CD4-positive, CD25-positive, alpha-beta regulatory T cell (primary cell): ENCODE data around the gene ENTHD1. TPM values are rescaled to one million over a fixed set of nuclear protein-coding genes. Genes with fewer than 3 reads are reported as not detected.
A peak's percentile ranks its signal among the peaks of the same experiment; 100 is the strongest.

Experiments
- ATAC-seq, 2 donors: fragments of 150-1000 bp; cut with Tn5 transposase; one replicate each; pipeline ENCODE4 v1.10.0; 2021; ENCODE audit warnings: low read depth in 2 of 2, moderate number of reproducible peaks in 2 of 2, moderate library complexity in 1 of 2
- DNase-seq, 3 donors: peaks; one replicate each; pipeline versions ENCODE4 v3.0.0 to v3.0.0-alpha.2; 2012 to 2022; ENCODE audit warnings: mixed read lengths in 1 of 3
- H3K27ac ChIP-seq: one replicate; pipeline ENCODE4 v1.7.0; 2013; ENCODE audit warnings: mild to moderate bottlenecking, low read length; ENCODE audit not compliant: insufficient read depth, poor library complexity, severe bottlenecking
- H3K27me3 ChIP-seq: one replicate; pipeline ENCODE4 v1.7.0; 2013; ENCODE audit warnings: low read length; ENCODE audit not compliant: control insufficient read depth, insufficient read depth
- H3K36me3 ChIP-seq: one replicate; pipeline ENCODE4 v1.7.0; 2013; ENCODE audit warnings: mild to moderate bottlenecking, low read length, moderate library complexity; ENCODE audit not compliant: control insufficient read depth, insufficient read depth
- H3K4me1 ChIP-seq: 2 replicates; pipeline ENCODE4 v1.7.0; 2013; ENCODE audit warnings: mild to moderate bottlenecking, low read length; ENCODE audit not compliant: insufficient read depth, control insufficient read depth, poor library complexity, severe bottlenecking
- H3K4me3 ChIP-seq: one replicate; pipeline ENCODE4 v1.7.0; 2013; ENCODE audit warnings: low read depth, mild to moderate bottlenecking, low read length, moderate library complexity
- H3K9me3 ChIP-seq, 2 experiments: 1 replicate in 1 of 2; 2 replicates in 1 of 2; pipeline ENCODE4 v1.7.0; 2013; ENCODE audit warnings: low read length in 2 of 2, mild to moderate bottlenecking in 1 of 2, moderate library complexity in 1 of 2; ENCODE audit not compliant: control insufficient read depth in 2 of 2
- H3K27ac Mint-ChIP-seq, 3 donors: one replicate each; pipeline ENCODE4 v1.8.0; 2020 to 2022; ENCODE audit warnings: mild to moderate bottlenecking in 3 of 3, mixed read lengths in 3 of 3, moderate library complexity in 2 of 3
- H3K27me3 Mint-ChIP-seq: one replicate; pipeline ENCODE4 v1.8.0; 2022; ENCODE audit warnings: mild to moderate bottlenecking, mixed read lengths
- H3K36me3 Mint-ChIP-seq: one replicate; pipeline ENCODE4 v1.8.0; 2020; ENCODE audit warnings: mixed read lengths
- H3K4me1 Mint-ChIP-seq, 4 donors: one replicate each; pipeline ENCODE4 v1.8.0; 2020 to 2022; ENCODE audit warnings: mixed read lengths in 4 of 4, mild to moderate bottlenecking in 1 of 4
- H3K4me3 Mint-ChIP-seq, 4 donors: one replicate each; pipeline ENCODE4 v1.8.0; 2020 to 2022; ENCODE audit warnings: mild to moderate bottlenecking in 4 of 4, mixed read lengths in 4 of 4, moderate library complexity in 3 of 4
- H3K9me3 Mint-ChIP-seq, 7 donors: one replicate each; pipeline ENCODE4 v1.8.0; 2020 to 2022; ENCODE audit warnings: mixed read lengths in 7 of 7, mild to moderate bottlenecking in 3 of 7, moderate library complexity in 2 of 7
- polyA plus RNA-seq, 4 donors: library from polyadenylated mRNA; unstranded; fragments of 300-500 nt; fragmentation: Illumina TruSeq; gene quantifications; one replicate each; pipeline ENCODE4 v1.2.3, GENCODE V29; 2021
- total RNA-seq: library from RNA; stranded (reverse); gene quantifications from one replicate; pipeline ENCODE4 v1.2.3, GENCODE V29; 2022

Gene ENTHD1
- total and polyA plus RNA-seq, 5 donors from 2014 or later, result 0.13 to 0.32 (median 0.18) TPM; not detected in 1

DNA sequence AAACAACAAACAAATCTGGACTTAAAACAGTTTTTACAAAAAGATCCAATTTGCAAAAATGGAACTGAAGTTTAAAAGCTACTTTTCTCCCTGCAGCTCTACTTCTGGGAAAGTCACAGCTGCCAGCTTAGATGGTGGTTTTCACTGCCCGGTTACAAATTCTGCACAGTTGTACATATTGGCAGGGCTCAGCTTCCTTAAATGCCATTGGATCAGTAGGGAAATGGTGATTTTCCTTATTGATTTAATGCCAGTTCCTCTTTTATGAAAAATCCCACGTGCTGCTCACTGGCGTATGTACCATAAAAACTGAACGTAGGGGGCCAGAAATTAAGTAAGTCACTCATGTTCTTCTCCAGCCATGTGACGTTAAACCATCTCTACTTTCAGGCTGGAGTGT is 30.1 kb upstream of the ENTHD1 start:
- Histone ChIP-seq H3K9me3 (no peaks in the 10 kb centered on the region), H3K27ac (no peak overlapping the region), H3K36me3 (no peaks in the 10 kb centered on the region), H3K27me3 (no peaks in the 10 kb centered on the region), H3K4me1 (peaks cover 97% of the 10 kb centered on the region), H3K4me3 (peak overlapping the region; percentile 46)
- peaks cover 50 to 75% (median 67%) of the 10 kb centered on the region in 4 donors for H3K4me1 Mint-ChIP-seq
- H3K27ac Mint-ChIP-seq, result peak overlapping the region in 2 of 3 donors; percentile 44 to 65
- peaks cover 53% of the 10 kb centered on the region for H3K36me3 Mint-ChIP-seq
- no peaks in the 10 kb centered on the region for H3K27me3 Mint-ChIP-seq
- H3K9me3 Mint-ChIP-seq, result no peaks in the 10 kb centered on the region
- H3K4me3 Mint-ChIP-seq, result peak overlapping the region; percentile 31 to 81 (median 53)
- DNase-seq (no peak), ATAC-seq (no peak)

DNA sequence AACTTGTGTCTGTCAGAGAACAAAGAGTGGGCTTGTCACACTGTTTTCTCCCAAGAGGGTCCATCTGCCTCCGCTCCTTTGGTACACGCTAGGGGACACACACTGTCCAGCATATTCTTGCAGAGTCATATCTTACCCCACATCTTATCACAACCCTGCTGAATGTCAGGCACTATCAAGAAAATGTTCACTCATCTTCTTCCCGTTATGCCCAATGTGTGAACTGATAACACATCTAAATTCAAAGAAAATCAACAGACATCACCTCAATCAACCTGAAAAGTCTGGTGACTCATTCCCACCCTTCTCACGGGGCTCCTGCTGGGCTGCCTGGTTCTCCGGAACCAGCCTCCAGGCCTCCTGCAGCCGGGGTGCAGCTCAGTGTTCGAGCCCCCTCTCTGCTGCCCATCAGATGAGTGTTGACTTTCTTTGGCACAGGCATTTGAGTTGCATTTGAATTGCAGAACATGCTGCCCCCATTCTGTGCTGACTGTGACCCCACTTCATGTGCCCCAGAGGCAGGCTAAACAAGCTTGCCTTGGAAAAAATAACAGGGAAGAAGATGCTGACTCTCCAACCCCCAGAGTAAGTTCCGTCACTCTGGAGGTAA is 26.7 kb upstream of the ENTHD1 start:
- Histone ChIP-seq H3K27me3 (no peaks in the 10 kb centered on the region), H3K36me3 (no peaks in the 10 kb centered on the region), H3K9me3 (no peaks in the 10 kb centered on the region), H3K27ac (peak overlapping the region; percentile 84), H3K4me1 (peaks cover 96% of the 10 kb centered on the region), H3K4me3 (peak overlapping the region; percentile 69)
- Mint-ChIP-seq H3K4me1 (peaks cover 45 to 95% (median 80%) of the 10 kb centered on the region in 4 donors), H3K4me3 (peak overlapping the region; percentile 76 to 86 (median 80)), H3K27ac (peak overlapping the region; percentile 95 to 97 (median 95)), H3K36me3 (peaks cover 46% of the 10 kb centered on the region), H3K27me3 (no peaks in the 10 kb centered on the region), H3K9me3 (no peaks in the 10 kb centered on the region)
- peak in 2 of 3 donors; percentile 29 to 76 for DNase-seq
- ATAC-seq, result peak; percentile 49 to 58

DNA sequence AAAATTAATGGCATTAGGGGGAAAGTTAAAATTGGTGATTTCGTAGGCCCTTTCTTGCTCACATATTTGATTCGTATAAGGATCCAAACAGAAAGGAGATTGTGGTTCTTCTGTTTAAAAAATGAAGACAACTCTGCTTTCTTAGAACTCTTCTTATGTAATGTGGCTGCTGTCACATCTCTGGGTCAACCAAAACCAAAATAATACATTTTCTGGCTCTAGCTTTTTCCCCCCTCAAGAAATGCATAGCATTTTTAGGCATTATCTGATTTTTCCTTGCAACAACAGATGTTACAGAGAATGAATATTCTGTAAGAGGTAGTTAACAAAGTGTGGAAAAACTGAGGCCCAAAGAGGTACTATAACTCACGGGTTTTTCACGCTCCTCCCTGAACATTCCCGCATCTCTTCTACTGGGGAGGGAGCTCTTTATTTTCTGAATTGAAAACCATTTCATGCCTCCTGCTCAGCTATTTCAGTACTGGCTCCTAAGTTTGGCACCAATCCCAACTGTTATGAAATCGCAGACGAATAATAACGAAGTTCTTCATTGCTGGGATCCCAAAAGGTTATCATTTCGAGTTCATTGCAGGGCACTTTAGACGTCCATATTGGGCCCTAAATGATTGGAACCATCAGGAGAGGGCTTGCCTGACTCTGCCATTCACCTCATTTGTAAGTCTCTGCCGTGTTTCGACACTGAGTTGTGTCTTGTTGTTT is 24.4 kb upstream of the ENTHD1 start:
- no peaks in the 10 kb centered on the region for H3K36me3 ChIP-seq
- Mint-ChIP-seq H3K4me1 (peaks cover 49 to 94% (median 75%) of the 10 kb centered on the region in 4 donors), H3K27me3 (no peaks in the 10 kb centered on the region), H3K9me3 (no peaks in the 10 kb centered on the region), H3K4me3 (peak overlapping the region; percentile 67 to 87 (median 72)), H3K36me3 (peaks cover 34% of the 10 kb centered on the region), H3K27ac (peak overlapping the region; percentile 79 to 91 (median 82))
- no peaks in the 10 kb centered on the region for H3K9me3 ChIP-seq
- DNase-seq, result peak in 1 of 3 donors; percentile 69
- peak in 1 of 2 donors; percentile 30 for ATAC-seq
- peak overlapping the region; percentile 69 for H3K4me3 ChIP-seq
- H3K27ac ChIP-seq, result peak overlapping the region; percentile 84
- no peaks in the 10 kb centered on the region for H3K27me3 ChIP-seq
- peaks cover 97% of the 10 kb centered on the region for H3K4me1 ChIP-seq

DNA sequence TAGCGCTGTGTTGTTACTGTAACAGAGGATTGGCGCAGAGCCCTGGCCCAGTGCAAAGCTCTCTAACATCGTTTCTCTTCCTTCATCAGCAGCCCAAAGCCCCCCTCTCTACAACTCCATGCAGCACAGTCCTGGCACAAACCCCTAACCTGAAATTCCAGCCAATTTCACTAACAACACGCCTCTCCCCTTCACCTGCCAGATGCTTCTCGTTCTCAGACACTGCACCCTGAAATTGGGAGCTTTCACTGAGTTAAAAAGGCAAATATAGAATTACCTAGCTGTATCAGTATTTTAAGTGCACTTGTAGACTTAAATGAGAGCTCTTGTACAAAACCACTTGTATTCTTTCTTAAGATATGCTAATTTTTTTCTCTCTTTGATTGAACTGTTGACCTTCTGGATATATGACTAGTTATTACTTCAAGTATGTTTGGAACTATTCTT is 23.7 kb upstream of the ENTHD1 start:
- peaks cover 96% of the 10 kb centered on the region for H3K4me1 ChIP-seq
- ATAC-seq (no peak), DNase-seq (no peak)
- H3K36me3 ChIP-seq, result no peaks in the 10 kb centered on the region
- H3K4me3 Mint-ChIP-seq, result peak overlapping the region; percentile 67 to 87 (median 72)
- peak overlapping the region; percentile 84 for H3K27ac ChIP-seq
- H3K9me3 ChIP-seq, result no peaks in the 10 kb centered on the region
- H3K27me3 Mint-ChIP-seq, result no peaks in the 10 kb centered on the region
- peak overlapping the region; percentile 69 for H3K4me3 ChIP-seq
- H3K27ac Mint-ChIP-seq, result peak overlapping the region; percentile 79 to 91 (median 82)
- H3K4me1 Mint-ChIP-seq, result peaks cover 49 to 95% (median 76%) of the 10 kb centered on the region in 4 donors
- no peaks in the 10 kb centered on the region for H3K27me3 ChIP-seq
- H3K36me3 Mint-ChIP-seq, result peaks cover 31% of the 10 kb centered on the region
- H3K9me3 Mint-ChIP-seq, result no peaks in the 10 kb centered on the region

DNA sequence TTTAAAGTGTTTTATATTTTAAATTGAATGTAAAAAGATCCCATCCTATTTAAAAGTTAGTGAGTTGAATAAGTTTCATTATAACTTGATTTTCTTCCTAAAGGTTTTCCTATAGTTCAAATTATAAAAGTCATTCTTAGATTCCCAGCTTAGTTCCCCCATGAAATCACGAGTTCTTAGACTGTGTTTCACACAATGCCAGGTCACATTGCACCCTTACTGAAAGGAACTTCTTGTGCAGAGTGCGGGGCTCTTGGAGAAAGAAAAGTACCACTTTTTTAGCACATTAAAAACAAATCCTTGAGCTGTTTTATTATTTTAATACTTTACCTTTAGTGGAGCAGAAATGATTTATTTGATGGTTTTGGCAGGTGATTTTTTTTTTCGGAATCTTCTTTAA is 22.9 kb upstream of the ENTHD1 start:
- Histone ChIP-seq H3K27ac (peak overlapping the region; percentile 84), H3K9me3 (no peaks in the 10 kb centered on the region), H3K36me3 (no peaks in the 10 kb centered on the region), H3K4me3 (peak overlapping the region; percentile 69), H3K4me1 (peaks cover 96% of the 10 kb centered on the region), H3K27me3 (no peaks in the 10 kb centered on the region)
- DNase-seq (no peak), ATAC-seq (no peak)
- Mint-ChIP-seq H3K9me3 (no peaks in the 10 kb centered on the region), H3K27ac (peak overlapping the region; percentile 77 to 91 (median 90)), H3K36me3 (peaks cover 31% of the 10 kb centered on the region), H3K4me3 (peak overlapping the region; percentile 23 to 87 (median 56)), H3K4me1 (peaks cover 50 to 96% (median 77%) of the 10 kb centered on the region in 4 donors), H3K27me3 (no peaks in the 10 kb centered on the region)

DNA sequence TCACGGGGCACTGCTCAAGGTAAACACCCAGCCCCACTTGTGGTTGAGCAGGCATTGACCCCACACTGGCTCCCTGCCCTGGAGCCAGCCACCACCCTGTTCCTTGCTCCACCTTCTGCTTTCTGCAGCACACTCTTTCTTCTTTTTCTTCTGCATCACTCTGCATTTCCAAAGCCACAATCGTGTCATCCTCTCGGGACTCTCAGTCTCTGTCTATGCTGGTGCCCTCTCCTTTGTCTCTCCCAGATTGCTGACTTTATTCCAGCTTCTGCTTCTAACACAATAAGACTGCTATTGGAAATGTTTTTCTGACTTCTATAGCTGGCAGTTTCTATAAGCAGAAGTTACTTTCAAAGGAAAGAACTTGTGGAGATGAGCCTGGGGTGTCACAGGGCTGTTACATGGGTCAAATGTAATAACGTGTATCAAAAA is 21.8 kb upstream of the ENTHD1 start:
- peak overlapping the region; percentile 69 for H3K4me3 ChIP-seq

DNA sequence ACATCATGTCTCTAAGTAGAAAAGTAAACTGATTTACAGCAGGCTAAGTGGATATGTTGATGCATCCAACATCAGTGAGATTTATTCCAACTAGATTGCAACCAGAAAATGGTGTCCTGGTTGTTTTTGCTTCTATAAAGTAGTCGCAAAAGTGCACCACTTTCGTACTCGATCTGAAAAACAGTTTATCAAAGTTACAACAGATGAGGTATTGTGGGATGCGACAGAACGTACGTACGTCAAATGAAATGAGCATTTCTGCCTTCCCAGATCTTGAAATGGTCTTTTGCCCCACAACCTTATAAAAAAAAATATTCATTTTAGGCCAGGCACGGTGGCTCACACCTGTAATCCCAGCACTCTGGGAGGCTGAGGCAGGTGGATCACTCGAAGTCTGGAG is 21.0 kb upstream of the ENTHD1 start:
- H3K9me3 Mint-ChIP-seq, result peaks cover 0 to 7% (median 0%) of the 10 kb centered on the region in 7 donors
- Histone ChIP-seq H3K4me1 (peaks cover 97% of the 10 kb centered on the region), H3K36me3 (no peaks in the 10 kb centered on the region), H3K27me3 (no peaks in the 10 kb centered on the region), H3K4me3 (peak overlapping the region; percentile 63), H3K9me3 (no peaks in the 10 kb centered on the region), H3K27ac (peak overlapping the region; percentile 84)
- H3K27ac Mint-ChIP-seq, result peak overlapping the region; percentile 77 to 94 (median 91)
- peaks cover 48 to 96% (median 75%) of the 10 kb centered on the region in 4 donors for H3K4me1 Mint-ChIP-seq
- H3K4me3 Mint-ChIP-seq, result peak overlapping the region; percentile 56 to 99 (median 75)
- no peak for ATAC-seq
- no peak for DNase-seq
- peaks cover 24% of the 10 kb centered on the region for H3K36me3 Mint-ChIP-seq
- no peaks in the 10 kb centered on the region for H3K27me3 Mint-ChIP-seq

More for the DNA sequence above, 21.8 kb upstream of the ENTHD1 start:
- Mint-ChIP-seq H3K27ac (peak overlapping the region; percentile 85 to 92 (median 91)), H3K4me3 (peak overlapping the region; percentile 53 to 87 (median 58)), H3K36me3 (peaks cover 26% of the 10 kb centered on the region), H3K4me1 (peaks cover 43 to 96% (median 75%) of the 10 kb centered on the region in 4 donors), H3K9me3 (no peaks in the 10 kb centered on the region), H3K27me3 (no peaks in the 10 kb centered on the region)
- Histone ChIP-seq H3K9me3 (no peaks in the 10 kb centered on the region), H3K4me1 (peaks cover 97% of the 10 kb centered on the region), H3K36me3 (no peaks in the 10 kb centered on the region), H3K27ac (peak overlapping the region; percentile 84), H3K27me3 (no peaks in the 10 kb centered on the region)
- DNase-seq (no peak), ATAC-seq (no peak)
